Panc1 (cell line): ENCODE data around the gene CLNS1A. TPM values are rescaled to one million over a fixed set of nuclear protein-coding genes. Genes with fewer than 3 reads are reported as not detected.

Source experiments
- ATAC-seq: fragments of 200-7000 bp; cut with Tn5 transposase; 2 replicates; pipeline ENCODE4 v1.9.1; 2020; ENCODE audit warnings: mild to moderate bottlenecking, moderate library complexity
- BruUV-seq: library from RNA; stranded (reverse); fragments of 400-500 nt; replicated peaks from 2 replicates; lab custom pipeline; 2021; lab: Mats Ljungman, UMichigan
- CTCF ChIA-PET: fragments of 300-600 bp; sonication (Branson Sonifier 250); formaldehyde crosslinking; loops from one replicate; lab custom pipeline; 2022; ENCODE audit warnings: antibody characterized with exemption; lab: Charles Lee
- POLR2A ChIA-PET: fragments of 300-600 bp; sonication (Branson Sonifier 250); formaldehyde crosslinking; loops from one replicate; lab custom pipeline; 2022; ENCODE audit warnings: antibody characterized with exemption; lab: Charles Lee
- DNase-seq: peaks from one replicate; pipeline ENCODE4 v3.0.0-alpha.2; 2010; ENCODE audit warnings: low read depth, low spot score
- H3K27ac ChIP-seq: 2 replicates; pipeline ENCODE4 v1.5.1; 2011; ENCODE audit warnings: mild to moderate bottlenecking, low read length, inconsistent platforms
- H3K27me3 ChIP-seq: fragments of 200-500 bp; sonication (Bioruptor generic); 2 replicates; pipeline ENCODE4 v1.6.0; 2014; ENCODE audit warnings: low read length, inconsistent platforms; ENCODE audit not compliant: control insufficient read depth, insufficient read depth
- H3K36me3 ChIP-seq: fragments of 200-500 bp; sonication (Bioruptor generic); 2 replicates; pipeline ENCODE4 v1.5.1; 2014; ENCODE audit warnings: inconsistent platforms, mild to moderate bottlenecking, low read length, moderate library complexity; ENCODE audit not compliant: control insufficient read depth, insufficient read depth
- H3K4me1 ChIP-seq: 2 replicates; pipeline ENCODE4 v1.5.1; 2011; ENCODE audit warnings: inconsistent platforms, mild to moderate bottlenecking, low read length, moderate library complexity; ENCODE audit not compliant: control insufficient read depth, insufficient read depth
- H3K4me3 ChIP-seq, 2 experiments: 2 replicates each; pipeline ENCODE4 v1.5.1; 2011 to 2012; ENCODE audit warnings: low read depth in 2 of 2, low read length in 2 of 2, mild to moderate bottlenecking in 2 of 2, inconsistent platforms in 1 of 2, moderate library complexity in 1 of 2
- H3K9me3 ChIP-seq: fragments of 200-500 bp; sonication (Bioruptor generic); 2 replicates; pipeline ENCODE4 v1.5.1; 2014; ENCODE audit warnings: low read depth, mild to moderate bottlenecking, inconsistent platforms, low read length, moderate library complexity; ENCODE audit not compliant: control insufficient read depth, insufficient read depth
- POLR2AphosphoS5 ChIP-seq: IDR thresholded peaks from 2 replicates; pipeline ENCODE4 v1.6.1; 2012; ENCODE audit warnings: mild to moderate bottlenecking, low read depth, low read length, moderate library complexity
- SIN3A ChIP-seq: IDR thresholded peaks from 2 replicates; pipeline ENCODE4 v1.6.1; 2012; ENCODE audit warnings: low read depth, mild to moderate bottlenecking, low read length, moderate library complexity, borderline replicate concordance; ENCODE audit not compliant: insufficient read depth
- TCF7L2 ChIP-seq: IDR thresholded peaks from 2 replicates; pipeline ENCODE4 v1.6.1; 2011; ENCODE audit warnings: mild to moderate bottlenecking, low read depth, low read length, inconsistent platforms
- in situ Hi-C: cut with HindIII; loops from 2 replicates; pipeline ENCODE4 v1.10.0; 2016; ENCODE audit warnings: low sequenced_read_pairs, low pct_unique_long_range_greater_than_20kb
- intact Hi-C: fragments of 100-400 bp; cut with micrococcal nuclease; formaldehyde crosslinking; loops from one replicate; pipeline ENCODE4 v1.10.0; 2022; ENCODE audit not compliant: unreplicated experiment
- total RNA-seq: library from RNA; stranded (reverse); gene quantifications from one replicate; pipeline ENCODE4 v1.2.1, GENCODE V29; 2021; ENCODE audit not compliant: unreplicated experiment
- TF ChIP-seq, protein P1 (sequence below): fragments of 450-650 bp; IDR thresholded peaks from 2 replicates; pipeline ENCODE4 v1.5.1; 2017; ENCODE audit warnings: mild to moderate bottlenecking
- TF ChIP-seq, protein P2 (sequence below), 2 experiments: IDR thresholded peaks; 2 replicates each; pipeline ENCODE4 v1.6.1; 2011 to 2012; ENCODE audit warnings: low read depth in 2 of 2, control low read depth in 1 of 2, low read length in 1 of 2, mild to moderate bottlenecking in 1 of 2, moderate library complexity in 1 of 2; ENCODE audit not compliant: insufficient read depth in 1 of 2

CLNS1A gene
- total RNA-seq, 1 experiment from 2014 or later, result 117 TPM

DNA sequence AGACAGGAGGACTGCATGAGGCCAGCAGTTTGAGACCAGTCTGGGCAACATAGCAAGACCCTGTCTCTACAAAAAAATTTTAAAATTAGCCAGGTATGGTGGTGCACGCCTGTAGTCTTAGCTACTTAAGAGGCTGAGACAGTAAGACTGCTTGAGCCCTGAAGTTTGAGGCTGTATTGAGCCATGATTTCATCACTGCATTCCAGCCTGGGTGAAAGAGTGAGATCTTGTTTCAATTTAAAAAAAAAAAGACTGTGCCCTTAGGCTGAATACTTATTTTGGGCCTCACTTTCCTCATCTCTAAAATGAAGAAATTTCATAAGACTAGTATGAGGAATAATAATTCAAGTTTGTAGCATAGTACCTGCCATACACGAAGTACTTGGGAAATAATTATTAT lies 41.0 kb downstream of the CLNS1A start:
- Histone ChIP-seq H3K27ac (no peak overlapping the region), H3K27me3 (no peaks in the 10 kb centered on the region), H3K4me1 (no peaks in the 10 kb centered on the region), H3K36me3 (no peaks in the 10 kb centered on the region), H3K4me3 (no peak overlapping the region), H3K9me3 (no peaks in the 10 kb centered on the region)
- ATAC-seq, result no peak
- no peak for DNase-seq
- TF ChIP-seq, protein P1, sequence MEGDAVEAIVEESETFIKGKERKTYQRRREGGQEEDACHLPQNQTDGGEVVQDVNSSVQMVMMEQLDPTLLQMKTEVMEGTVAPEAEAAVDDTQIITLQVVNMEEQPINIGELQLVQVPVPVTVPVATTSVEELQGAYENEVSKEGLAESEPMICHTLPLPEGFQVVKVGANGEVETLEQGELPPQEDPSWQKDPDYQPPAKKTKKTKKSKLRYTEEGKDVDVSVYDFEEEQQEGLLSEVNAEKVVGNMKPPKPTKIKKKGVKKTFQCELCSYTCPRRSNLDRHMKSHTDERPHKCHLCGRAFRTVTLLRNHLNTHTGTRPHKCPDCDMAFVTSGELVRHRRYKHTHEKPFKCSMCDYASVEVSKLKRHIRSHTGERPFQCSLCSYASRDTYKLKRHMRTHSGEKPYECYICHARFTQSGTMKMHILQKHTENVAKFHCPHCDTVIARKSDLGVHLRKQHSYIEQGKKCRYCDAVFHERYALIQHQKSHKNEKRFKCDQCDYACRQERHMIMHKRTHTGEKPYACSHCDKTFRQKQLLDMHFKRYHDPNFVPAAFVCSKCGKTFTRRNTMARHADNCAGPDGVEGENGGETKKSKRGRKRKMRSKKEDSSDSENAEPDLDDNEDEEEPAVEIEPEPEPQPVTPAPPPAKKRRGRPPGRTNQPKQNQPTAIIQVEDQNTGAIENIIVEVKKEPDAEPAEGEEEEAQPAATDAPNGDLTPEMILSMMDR, result no peak
- TF ChIP-seq SIN3A, result no peak
- BruUV-seq, result no TSS peak
- intact Hi-C loops, result no loop called here
- in situ Hi-C loops, result no loop called here
- CTCF ChIA-PET, result no interaction called here
- POLR2A ChIA-PET, result interaction anchor here (0.7 kb wide), 1 partner anchor 41 kb away, joined by 6 read pairs; the partner anchor contains the start of gene CLNS1A

DNA sequence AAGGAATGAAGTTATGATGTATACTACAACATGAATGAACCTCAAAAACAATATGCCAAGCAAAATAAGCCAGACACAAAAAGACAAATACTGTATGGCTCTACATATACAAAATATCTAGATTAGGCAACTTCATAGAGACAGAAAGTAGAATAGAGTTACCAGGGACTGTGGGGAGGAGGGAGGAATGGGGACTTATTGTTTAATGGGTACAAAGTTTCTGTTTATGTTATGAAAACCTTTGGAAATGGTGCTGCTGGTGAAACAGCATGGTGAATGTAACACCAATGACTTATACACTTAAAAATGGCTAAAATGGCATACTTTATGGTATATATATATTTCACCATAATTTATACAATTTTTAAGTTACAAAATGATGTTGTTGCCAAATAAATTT lies 43.7 kb downstream of the CLNS1A start:
- Histone ChIP-seq H3K9me3 (no peaks in the 10 kb centered on the region), H3K27me3 (no peaks in the 10 kb centered on the region), H3K36me3 (no peaks in the 10 kb centered on the region), H3K4me1 (peaks cover 4% of the 10 kb centered on the region), H3K4me3 (no peak overlapping the region), H3K27ac (no peak overlapping the region)
- no peak for TF ChIP-seq SIN3A
- TF ChIP-seq TCF7L2, result no peak
- TF ChIP-seq, protein P1, result no peak
- no peak for TF ChIP-seq POLR2AphosphoS5
- TF ChIP-seq, protein P2, sequence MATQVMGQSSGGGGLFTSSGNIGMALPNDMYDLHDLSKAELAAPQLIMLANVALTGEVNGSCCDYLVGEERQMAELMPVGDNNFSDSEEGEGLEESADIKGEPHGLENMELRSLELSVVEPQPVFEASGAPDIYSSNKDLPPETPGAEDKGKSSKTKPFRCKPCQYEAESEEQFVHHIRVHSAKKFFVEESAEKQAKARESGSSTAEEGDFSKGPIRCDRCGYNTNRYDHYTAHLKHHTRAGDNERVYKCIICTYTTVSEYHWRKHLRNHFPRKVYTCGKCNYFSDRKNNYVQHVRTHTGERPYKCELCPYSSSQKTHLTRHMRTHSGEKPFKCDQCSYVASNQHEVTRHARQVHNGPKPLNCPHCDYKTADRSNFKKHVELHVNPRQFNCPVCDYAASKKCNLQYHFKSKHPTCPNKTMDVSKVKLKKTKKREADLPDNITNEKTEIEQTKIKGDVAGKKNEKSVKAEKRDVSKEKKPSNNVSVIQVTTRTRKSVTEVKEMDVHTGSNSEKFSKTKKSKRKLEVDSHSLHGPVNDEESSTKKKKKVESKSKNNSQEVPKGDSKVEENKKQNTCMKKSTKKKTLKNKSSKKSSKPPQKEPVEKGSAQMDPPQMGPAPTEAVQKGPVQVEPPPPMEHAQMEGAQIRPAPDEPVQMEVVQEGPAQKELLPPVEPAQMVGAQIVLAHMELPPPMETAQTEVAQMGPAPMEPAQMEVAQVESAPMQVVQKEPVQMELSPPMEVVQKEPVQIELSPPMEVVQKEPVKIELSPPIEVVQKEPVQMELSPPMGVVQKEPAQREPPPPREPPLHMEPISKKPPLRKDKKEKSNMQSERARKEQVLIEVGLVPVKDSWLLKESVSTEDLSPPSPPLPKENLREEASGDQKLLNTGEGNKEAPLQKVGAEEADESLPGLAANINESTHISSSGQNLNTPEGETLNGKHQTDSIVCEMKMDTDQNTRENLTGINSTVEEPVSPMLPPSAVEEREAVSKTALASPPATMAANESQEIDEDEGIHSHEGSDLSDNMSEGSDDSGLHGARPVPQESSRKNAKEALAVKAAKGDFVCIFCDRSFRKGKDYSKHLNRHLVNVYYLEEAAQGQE (IDR thresholded peaks at IDR 0.05; ENCODE audit: insufficient read depth in 1 of 2, low read depth in 2 of 2, low read length in 1 of 2), result no peak
- POLR2A ChIA-PET, result interaction anchor here (0.6 kb wide), 1 partner anchor 282 kb away, joined by 3 read pairs; no protein-coding TSS in a partner anchor
- intact Hi-C loops (no loop called here), in situ Hi-C loops (no loop called here)
- DNase-seq (no peak), ATAC-seq (no peak)
- CTCF ChIA-PET, result interaction anchor here (0.7 kb wide), 1 partner anchor 77 kb away, joined by 3 read pairs; no protein-coding TSS in a partner anchor
- BruUV-seq, result no TSS peak
